IPS-15b (cell line): ENCODE data around the gene SNRNP48.

Source experiments
- H3K27me3 ChIP-seq: one replicate; pipeline ENCODE4 v1.6.1; 2013; ENCODE audit warnings: low read length; ENCODE audit not compliant: control insufficient read depth, insufficient read depth
- H3K36me3 ChIP-seq: one replicate; pipeline ENCODE4 v1.6.1; 2013; ENCODE audit warnings: low read length; ENCODE audit not compliant: control insufficient read depth, insufficient read depth
- H3K4me1 ChIP-seq: one replicate; pipeline ENCODE4 v1.6.1; 2013; ENCODE audit warnings: mild to moderate bottlenecking, low read length; ENCODE audit not compliant: control insufficient read depth, insufficient read depth
- H3K4me3 ChIP-seq: one replicate; pipeline ENCODE4 v1.5.1; 2013; ENCODE audit warnings: low read depth, low read length
- H3K9ac ChIP-seq: one replicate; pipeline ENCODE4 v1.6.1; 2013; ENCODE audit warnings: low read depth, mild to moderate bottlenecking, low read length
- H3K9me3 ChIP-seq: one replicate; pipeline ENCODE4 v1.6.1; 2013; ENCODE audit warnings: mild to moderate bottlenecking, low read length; ENCODE audit not compliant: control insufficient read depth, insufficient read depth

Gene SNRNP48

GRCh38 chr6:7580927-7581618 lies 8.9 kb upstream of the SNRNP48 start:
- H3K4me3 ChIP-seq, result no peak overlapping the region
- no peaks in the 10 kb centered on the region for H3K9me3 ChIP-seq
- H3K4me1 ChIP-seq, result no peaks in the 10 kb centered on the region
- no peaks in the 10 kb centered on the region for H3K27me3 ChIP-seq
- no peak overlapping the region for H3K9ac ChIP-seq
- peaks cover 41% of the 10 kb centered on the region for H3K36me3 ChIP-seq

GRCh38 chr6:7585287-7585930 lies 4.6 kb upstream of the SNRNP48 start:
- no peaks in the 10 kb centered on the region for H3K27me3 ChIP-seq
- no peak overlapping the region for H3K9ac ChIP-seq
- H3K36me3 ChIP-seq, result peaks cover 22% of the 10 kb centered on the region
- no peaks in the 10 kb centered on the region for H3K4me1 ChIP-seq
- no peak overlapping the region for H3K4me3 ChIP-seq
- H3K9me3 ChIP-seq, result no peaks in the 10 kb centered on the region

- H3K4me3 ChIP-seq, result no peak overlapping the region
- peaks cover 22% of the 10 kb centered on the region for H3K36me3 ChIP-seq
- no peaks in the 10 kb centered on the region for H3K27me3 ChIP-seq
- H3K9ac ChIP-seq, result no peak overlapping the region
- H3K9me3 ChIP-seq, result no peaks in the 10 kb centered on the region
- H3K4me1 ChIP-seq, result peaks cover 5% of the 10 kb centered on the region
Measured at GRCh38 chr6:7587631-7588100, 2.3 kb upstream of the SNRNP48 start.

- no peak overlapping the region for H3K9ac ChIP-seq
Measured at GRCh38 chr6:7588506-7588905, 1.5 kb upstream of the SNRNP48 start.

GRCh38 chr6:7589221-7589620 lies 777 bp upstream of the SNRNP48 start:
- peaks cover 9% of the 10 kb centered on the region for H3K36me3 ChIP-seq
- H3K9me3 ChIP-seq, result no peaks in the 10 kb centered on the region
- H3K4me3 ChIP-seq, result no peak overlapping the region
- no peaks in the 10 kb centered on the region for H3K27me3 ChIP-seq
- peaks cover 5% of the 10 kb centered on the region for H3K4me1 ChIP-seq
- H3K9ac ChIP-seq, result no peak overlapping the region

More at GRCh38 chr6:7588506-7588905, 1.5 kb upstream of the SNRNP48 start:
- Histone ChIP-seq H3K4me3 (no peak overlapping the region), H3K36me3 (peaks cover 14% of the 10 kb centered on the region), H3K4me1 (peaks cover 5% of the 10 kb centered on the region), H3K9me3 (no peaks in the 10 kb centered on the region), H3K27me3 (no peaks in the 10 kb centered on the region)

- no peaks in the 10 kb centered on the region for H3K9me3 ChIP-seq
- H3K27me3 ChIP-seq, result no peaks in the 10 kb centered on the region
- peaks cover 4% of the 10 kb centered on the region for H3K36me3 ChIP-seq
- peak overlapping the region; percentile 80 for H3K4me3 ChIP-seq
- peak overlapping the region; percentile 26 for H3K9ac ChIP-seq
- peaks cover 5% of the 10 kb centered on the region for H3K4me1 ChIP-seq
Measured at GRCh38 chr6:7590918-7591302, 912 bp downstream of the SNRNP48 start.

- H3K9me3 ChIP-seq, result no peaks in the 10 kb centered on the region
- no peaks in the 10 kb centered on the region for H3K27me3 ChIP-seq
- H3K4me3 ChIP-seq, result no peak overlapping the region
- no peak overlapping the region for H3K9ac ChIP-seq
- H3K36me3 ChIP-seq, result peaks cover 4% of the 10 kb centered on the region
- peaks cover 5% of the 10 kb centered on the region for H3K4me1 ChIP-seq
Measured at GRCh38 chr6:7591770-7592169, 1.8 kb downstream of the SNRNP48 start.

GRCh38 chr6:7593229-7593628 lies 3.2 kb downstream of the SNRNP48 start:
- Histone ChIP-seq H3K9ac (no peak overlapping the region), H3K27me3 (no peaks in the 10 kb centered on the region), H3K4me1 (peaks cover 5% of the 10 kb centered on the region), H3K9me3 (no peaks in the 10 kb centered on the region), H3K4me3 (no peak overlapping the region), H3K36me3 (peaks cover 4% of the 10 kb centered on the region)

- Histone ChIP-seq H3K4me3 (no peak overlapping the region), H3K9ac (no peak overlapping the region), H3K36me3 (peaks cover 4% of the 10 kb centered on the region), H3K27me3 (no peaks in the 10 kb centered on the region), H3K9me3 (no peaks in the 10 kb centered on the region), H3K4me1 (peaks cover 5% of the 10 kb centered on the region)
Measured at GRCh38 chr6:7594579-7595125, 4.7 kb downstream of the SNRNP48 start.

- no peaks in the 10 kb centered on the region for H3K4me1 ChIP-seq
- H3K9ac ChIP-seq, result no peak overlapping the region
- H3K9me3 ChIP-seq, result no peaks in the 10 kb centered on the region
- no peaks in the 10 kb centered on the region for H3K27me3 ChIP-seq
- peaks cover 12% of the 10 kb centered on the region for H3K36me3 ChIP-seq
- no peak overlapping the region for H3K4me3 ChIP-seq
Measured at GRCh38 chr6:7604003-7604402, 14.0 kb downstream of the SNRNP48 start.

GRCh38 chr6:7604506-7604905 lies 14.5 kb downstream of the SNRNP48 start:
- Histone ChIP-seq H3K4me1 (no peaks in the 10 kb centered on the region), H3K9ac (no peak overlapping the region), H3K4me3 (no peak overlapping the region), H3K36me3 (peaks cover 12% of the 10 kb centered on the region), H3K9me3 (no peaks in the 10 kb centered on the region), H3K27me3 (no peaks in the 10 kb centered on the region)
